Keratinocyte (primary cell): ENCODE data around the gene IGFBP7. TPM values are rescaled to one million over a fixed set of nuclear protein-coding genes. Genes with fewer than 3 reads are reported as not detected.

Experiments
- DNase-seq: peaks from one replicate; pipeline ENCODE4 v3.0.0-alpha.2; 2011; ENCODE audit warnings: low read depth, missing footprints, low spot score
- FAIRE-seq: peaks from 2 replicates; lab custom pipeline; 2011; peaks lifted over from hg19 to GRCh38; lab: Jason Lieb, UNC
- H2AFZ ChIP-seq: 2 replicates; pipeline ENCODE4 v1.6.0; 2012; ENCODE audit warnings: low read length, control low read depth, inconsistent platforms; ENCODE audit not compliant: control insufficient read depth
- H3K27ac ChIP-seq: 2 replicates; pipeline ENCODE4 v1.5.1; 2011; ENCODE audit warnings: low read length; ENCODE audit not compliant: control insufficient read depth, insufficient read depth
- H3K27me3 ChIP-seq: 3 replicates; pipeline ENCODE4 v1.6.0; 2011; ENCODE audit warnings: low read length; ENCODE audit not compliant: control insufficient read depth, insufficient read depth; ENCODE audit errors: extremely low read depth
- H3K36me3 ChIP-seq, 2 experiments: 2 replicates in 1 of 2; 3 replicates in 1 of 2; pipeline ENCODE4 v1.5.1; 2011; ENCODE audit warnings: low read length in 2 of 2, mild to moderate bottlenecking in 1 of 2; ENCODE audit not compliant: control insufficient read depth in 2 of 2, insufficient read depth in 2 of 2; ENCODE audit errors: extremely low read depth in 1 of 2
- H3K4me1 ChIP-seq: 3 replicates; pipeline ENCODE4 v1.5.1; 2011; ENCODE audit warnings: low read length; ENCODE audit not compliant: control insufficient read depth, insufficient read depth; ENCODE audit errors: extremely low read depth
- H3K4me2 ChIP-seq: 3 replicates; pipeline ENCODE4 v1.6.0; 2011; ENCODE audit warnings: low read depth, low read length; ENCODE audit not compliant: control insufficient read depth, insufficient read depth; ENCODE audit errors: extremely low read depth
- H3K4me3 ChIP-seq, 3 experiments: fragments of 200-600 bp in 1 of 3; sonication (generic) in 1 of 3; 2 replicates in 2 of 3; 3 replicates in 1 of 3; pipeline ENCODE4 v1.5.1; 2011 to 2016; ENCODE audit warnings: low read length in 3 of 3, mild to moderate bottlenecking in 3 of 3, control low read depth in 2 of 3, inconsistent platforms in 1 of 3, low read depth in 1 of 3, mixed read lengths in 1 of 3, mixed run types in 1 of 3, moderate library complexity in 1 of 3; ENCODE audit not compliant: control insufficient read depth in 2 of 3, insufficient read depth in 2 of 3; ENCODE audit errors: extremely low read depth in 1 of 3
- H3K79me2 ChIP-seq: 2 replicates; pipeline ENCODE4 v1.6.0; 2012; ENCODE audit warnings: low read length; ENCODE audit not compliant: control insufficient read depth, insufficient read depth
- H3K9ac ChIP-seq: 3 replicates; pipeline ENCODE4 v1.6.0; 2011; ENCODE audit warnings: low read length; ENCODE audit not compliant: control insufficient read depth, insufficient read depth; ENCODE audit errors: extremely low read depth
- H3K9me1 ChIP-seq: 3 replicates; pipeline ENCODE4 v1.6.0; 2011; ENCODE audit warnings: low read length; ENCODE audit not compliant: control insufficient read depth, insufficient read depth; ENCODE audit errors: extremely low read depth
- H3K9me3 ChIP-seq: 2 replicates; pipeline ENCODE4 v1.5.1; 2012; ENCODE audit warnings: low read depth, low read length; ENCODE audit not compliant: control insufficient read depth
- H4K20me1 ChIP-seq: 3 replicates; pipeline ENCODE4 v1.6.0; 2011; ENCODE audit warnings: low read length; ENCODE audit not compliant: control insufficient read depth, insufficient read depth; ENCODE audit errors: extremely low read depth
- EZH2 ChIP-seq: IDR thresholded peaks from one replicate; pipeline ENCODE4 v1.6.1; 2012; ENCODE audit warnings: inconsistent platforms, mild to moderate bottlenecking, low read length, moderate library complexity
- dilution Hi-C: fragments of 300-500 bp; cut with MboI; formaldehyde crosslinking; loops from one replicate; pipeline ENCODE4 v1.7.0; 2020; ENCODE audit warnings: low sequenced_read_pairs; ENCODE audit not compliant: extremely low pct_ligation_motif_present
- polyA plus RNA-seq, 5 experiments: library from polyadenylated mRNA; depleted of rRNA in 3 of 5; stranded (reverse) in 3 of 5; stranded (forward) in 1 of 5; unstranded in 1 of 5; fragments of >200 nt; gene quantifications; 1 replicate in 1 of 5; 2 replicates in 3 of 5; 3 replicates in 1 of 5; pipeline versions ENCODE4 v1.2.1 to v1.2.3, GENCODE V29; 2011 to 2012; ENCODE audit warnings: missing spikeins in 2 of 5, low read depth in 1 of 5, low replicate concordance in 1 of 5
- TF ChIP-seq, protein P1 (sequence below), 3 experiments: IDR thresholded peaks in 1 of 3; conservative IDR thresholded peaks in 1 of 3; optimal IDR thresholded peaks in 1 of 3; 2 replicates in 2 of 3; 3 replicates in 1 of 3; pipeline versions ENCODE3 to v1.5.1; 2011; ENCODE audit warnings: low read length in 3 of 3, mild to moderate bottlenecking in 3 of 3, moderate library complexity in 2 of 3, control low read depth in 1 of 3, inconsistent platforms in 1 of 3; ENCODE audit not compliant: insufficient read depth in 2 of 3; ENCODE audit errors: extremely low read depth in 1 of 3

Gene IGFBP7
- polyA plus RNA-seq, 1 donor (not counting 4 experiments of a cell fraction or from before 2014, with no cell fraction given): 413 TPM

GRCh38 chr4:57117491-57117890 is 7.3 kb upstream of the IGFBP7 start:
- Histone ChIP-seq H2AFZ (no peak overlapping the region), H3K4me1 (peaks cover 17% of the 10 kb centered on the region), H3K9me1 (no peaks in the 10 kb centered on the region), H4K20me1 (no peaks in the 10 kb centered on the region), H3K4me3 (no peak overlapping the region), H3K27me3 (no peaks in the 10 kb centered on the region), H3K36me3 (no peaks in the 10 kb centered on the region), H3K27ac (no peak overlapping the region), H3K9ac (no peak overlapping the region), H3K9me3 (no peaks in the 10 kb centered on the region), H3K4me2 (no peak overlapping the region), H3K79me2 (no peaks in the 10 kb centered on the region)
- DNase-seq (no peak), FAIRE-seq (peak; percentile 59)
- TF ChIP-seq EZH2: no peak
- TF ChIP-seq, protein P1, sequence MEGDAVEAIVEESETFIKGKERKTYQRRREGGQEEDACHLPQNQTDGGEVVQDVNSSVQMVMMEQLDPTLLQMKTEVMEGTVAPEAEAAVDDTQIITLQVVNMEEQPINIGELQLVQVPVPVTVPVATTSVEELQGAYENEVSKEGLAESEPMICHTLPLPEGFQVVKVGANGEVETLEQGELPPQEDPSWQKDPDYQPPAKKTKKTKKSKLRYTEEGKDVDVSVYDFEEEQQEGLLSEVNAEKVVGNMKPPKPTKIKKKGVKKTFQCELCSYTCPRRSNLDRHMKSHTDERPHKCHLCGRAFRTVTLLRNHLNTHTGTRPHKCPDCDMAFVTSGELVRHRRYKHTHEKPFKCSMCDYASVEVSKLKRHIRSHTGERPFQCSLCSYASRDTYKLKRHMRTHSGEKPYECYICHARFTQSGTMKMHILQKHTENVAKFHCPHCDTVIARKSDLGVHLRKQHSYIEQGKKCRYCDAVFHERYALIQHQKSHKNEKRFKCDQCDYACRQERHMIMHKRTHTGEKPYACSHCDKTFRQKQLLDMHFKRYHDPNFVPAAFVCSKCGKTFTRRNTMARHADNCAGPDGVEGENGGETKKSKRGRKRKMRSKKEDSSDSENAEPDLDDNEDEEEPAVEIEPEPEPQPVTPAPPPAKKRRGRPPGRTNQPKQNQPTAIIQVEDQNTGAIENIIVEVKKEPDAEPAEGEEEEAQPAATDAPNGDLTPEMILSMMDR (optimal IDR thresholded peaks at IDR 0.05 in 1 of 3, IDR thresholded peaks at IDR 0.05 in 1 of 3, conservative IDR thresholded peaks at IDR 0.05 in 1 of 3; ENCODE audit: extremely low read depth in 1 of 3, insufficient read depth in 2 of 3, low read length in 3 of 3): no peak
- dilution Hi-C loops: no loop called here

DNA sequence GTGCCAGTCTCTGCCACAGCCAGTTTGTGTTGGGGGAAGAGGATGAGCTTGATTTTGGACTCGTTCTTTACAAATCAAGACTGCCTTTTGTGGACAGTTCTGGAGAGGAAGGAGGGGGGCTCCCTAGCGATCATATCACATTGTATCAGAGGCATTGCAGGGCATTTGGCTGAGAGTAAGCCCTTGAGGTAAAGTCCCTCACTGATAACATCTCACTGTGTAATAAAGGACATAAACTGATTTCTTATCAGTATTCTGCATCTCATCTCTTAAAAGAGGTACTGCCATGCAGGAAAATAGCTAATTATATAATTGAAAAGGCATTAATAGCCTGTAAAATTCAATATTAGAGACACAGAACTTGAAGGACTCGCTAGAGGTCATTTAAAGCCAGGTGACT is 6.1 kb upstream of the IGFBP7 start:
- Histone ChIP-seq H3K4me2 (no peak overlapping the region), H2AFZ (no peak overlapping the region)
- no peak for FAIRE-seq

More for the DNA sequence above, 6.1 kb upstream of the IGFBP7 start:
- H3K36me3 ChIP-seq: no peaks in the 10 kb centered on the region
- H3K9me1 ChIP-seq: no peaks in the 10 kb centered on the region
- H3K27me3 ChIP-seq: no peaks in the 10 kb centered on the region
- TF ChIP-seq, protein P1 (optimal IDR thresholded peaks at IDR 0.05 in 1 of 3, IDR thresholded peaks at IDR 0.05 in 1 of 3, conservative IDR thresholded peaks at IDR 0.05 in 1 of 3; ENCODE audit: extremely low read depth in 1 of 3, insufficient read depth in 2 of 3, low read length in 3 of 3): no peak
- no peak for TF ChIP-seq EZH2
- no peaks in the 10 kb centered on the region for H4K20me1 ChIP-seq
- dilution Hi-C loops: no loop called here
- H3K9ac ChIP-seq: no peak overlapping the region
- DNase-seq: no peak
- H3K4me1 ChIP-seq: peaks cover 29% of the 10 kb centered on the region
- no peak overlapping the region for H3K4me3 ChIP-seq
- no peaks in the 10 kb centered on the region for H3K9me3 ChIP-seq
- no peaks in the 10 kb centered on the region for H3K79me2 ChIP-seq
- no peak overlapping the region for H3K27ac ChIP-seq
